Measurements from ENCODE around the gene KCNRG. TPM values are rescaled to one million over a fixed set of nuclear protein-coding genes. Genes with fewer than 3 reads are reported as not detected.

KCNRG gene
- total RNA-seq, 1 donor from 2014 or later = 0.83 TPM

GRCh38 chr13:50012396-50013169 lies 2.7 kb upstream of the KCNRG start:
- Mint-ChIP-seq H3K27ac (ENCODE audit: unreplicated experiment) (no peak overlapping the region), H3K27me3 (ENCODE audit: unreplicated experiment) (no peaks in the 10 kb centered on the region), H3K4me3 (ENCODE audit: unreplicated experiment) (no peak overlapping the region), H3K36me3 (ENCODE audit: unreplicated experiment) (no peaks in the 10 kb centered on the region), H3K4me1 (ENCODE audit: low read depth, unreplicated experiment) (no peaks in the 10 kb centered on the region), H3K9me3 (ENCODE audit: unreplicated experiment) (peaks cover 1% of the 10 kb centered on the region)
- TF ChIP-seq, protein P1, sequence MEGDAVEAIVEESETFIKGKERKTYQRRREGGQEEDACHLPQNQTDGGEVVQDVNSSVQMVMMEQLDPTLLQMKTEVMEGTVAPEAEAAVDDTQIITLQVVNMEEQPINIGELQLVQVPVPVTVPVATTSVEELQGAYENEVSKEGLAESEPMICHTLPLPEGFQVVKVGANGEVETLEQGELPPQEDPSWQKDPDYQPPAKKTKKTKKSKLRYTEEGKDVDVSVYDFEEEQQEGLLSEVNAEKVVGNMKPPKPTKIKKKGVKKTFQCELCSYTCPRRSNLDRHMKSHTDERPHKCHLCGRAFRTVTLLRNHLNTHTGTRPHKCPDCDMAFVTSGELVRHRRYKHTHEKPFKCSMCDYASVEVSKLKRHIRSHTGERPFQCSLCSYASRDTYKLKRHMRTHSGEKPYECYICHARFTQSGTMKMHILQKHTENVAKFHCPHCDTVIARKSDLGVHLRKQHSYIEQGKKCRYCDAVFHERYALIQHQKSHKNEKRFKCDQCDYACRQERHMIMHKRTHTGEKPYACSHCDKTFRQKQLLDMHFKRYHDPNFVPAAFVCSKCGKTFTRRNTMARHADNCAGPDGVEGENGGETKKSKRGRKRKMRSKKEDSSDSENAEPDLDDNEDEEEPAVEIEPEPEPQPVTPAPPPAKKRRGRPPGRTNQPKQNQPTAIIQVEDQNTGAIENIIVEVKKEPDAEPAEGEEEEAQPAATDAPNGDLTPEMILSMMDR (IDR thresholded peaks at IDR 0.05; ENCODE audit: partially characterized antibody, unreplicated experiment) = no peak
- DNase-seq = no peak

DNA sequence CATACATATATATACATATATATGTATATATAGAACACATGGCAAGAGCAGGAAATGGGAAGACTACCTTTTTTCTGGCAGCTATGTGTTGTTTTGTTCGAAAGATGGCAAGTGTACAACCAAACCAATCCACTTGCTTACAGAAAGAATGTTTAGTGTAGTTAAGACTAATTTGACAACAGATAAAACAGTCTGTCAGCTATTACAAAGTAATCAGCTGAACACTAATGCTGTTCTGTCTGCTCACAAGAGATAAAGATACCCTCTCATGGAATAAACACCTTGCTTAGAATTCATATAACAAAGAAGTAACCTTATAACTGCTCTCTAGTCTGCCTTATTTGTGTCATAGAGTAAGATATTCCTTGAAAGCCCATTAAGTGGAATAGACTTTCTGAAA lies 858 bp upstream of the KCNRG start:
- Mint-ChIP-seq H3K4me1 (ENCODE audit: low read depth, unreplicated experiment) (no peaks in the 10 kb centered on the region), H3K36me3 (ENCODE audit: unreplicated experiment) (no peaks in the 10 kb centered on the region), H3K9me3 (ENCODE audit: unreplicated experiment) (no peaks in the 10 kb centered on the region), H3K4me3 (ENCODE audit: unreplicated experiment) (no peak overlapping the region), H3K27ac (ENCODE audit: unreplicated experiment) (no peak overlapping the region), H3K27me3 (ENCODE audit: unreplicated experiment) (no peaks in the 10 kb centered on the region)
- DNase-seq = no peak
- TF ChIP-seq, protein P1 (IDR thresholded peaks at IDR 0.05; ENCODE audit: partially characterized antibody, unreplicated experiment) = no peak

DNA sequence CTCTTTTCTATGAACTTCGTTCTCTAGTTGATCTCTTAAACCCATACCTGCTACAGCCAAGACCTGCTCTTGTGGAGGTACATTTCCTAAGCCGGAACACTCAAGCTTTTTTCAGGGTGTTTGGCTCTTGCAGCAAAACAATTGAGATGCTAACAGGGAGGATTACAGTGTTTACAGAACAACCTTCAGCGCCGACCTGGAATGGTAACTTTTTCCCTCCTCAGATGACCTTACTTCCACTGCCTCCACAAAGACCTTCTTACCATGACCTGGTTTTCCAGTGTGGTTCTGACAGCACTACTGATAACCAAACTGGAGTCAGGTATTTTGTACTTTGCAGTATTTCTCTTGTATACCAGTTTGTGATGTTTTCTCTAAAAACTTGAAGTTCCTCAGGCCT lies 506 bp downstream of the KCNRG start:
- no peak for DNase-seq
- Mint-ChIP-seq H3K4me1 (ENCODE audit: low read depth, unreplicated experiment) (no peaks in the 10 kb centered on the region), H3K27ac (ENCODE audit: unreplicated experiment) (no peak overlapping the region), H3K36me3 (ENCODE audit: unreplicated experiment) (peaks cover 5% of the 10 kb centered on the region), H3K4me3 (ENCODE audit: unreplicated experiment) (no peak overlapping the region), H3K9me3 (ENCODE audit: unreplicated experiment) (no peaks in the 10 kb centered on the region), H3K27me3 (ENCODE audit: unreplicated experiment) (peaks cover 2% of the 10 kb centered on the region)
- TF ChIP-seq, protein P1 (IDR thresholded peaks at IDR 0.05; ENCODE audit: partially characterized antibody, unreplicated experiment) = no peak

DNA sequence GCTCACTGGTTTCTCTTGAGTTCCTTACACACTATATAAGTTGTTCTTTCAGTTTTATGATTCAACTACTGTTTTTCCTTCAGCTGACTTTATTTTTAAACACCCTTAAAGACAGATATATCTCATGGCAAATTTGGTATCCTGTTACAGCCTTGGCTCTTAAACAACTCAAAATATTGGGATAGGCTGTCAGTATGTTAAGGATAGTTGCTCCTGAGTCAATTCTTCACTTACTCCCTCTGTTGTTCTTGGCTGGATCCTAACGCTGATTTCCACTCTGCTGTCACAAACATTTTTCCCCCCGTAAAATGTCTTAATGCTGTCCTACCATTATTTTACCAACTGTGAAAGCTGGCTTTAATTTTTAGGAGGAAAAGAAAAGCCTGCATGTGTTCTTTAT lies 1.2 kb downstream of the KCNRG start:
- TF ChIP-seq, protein P1 (IDR thresholded peaks at IDR 0.05; ENCODE audit: partially characterized antibody, unreplicated experiment) = no peak
- no peaks in the 10 kb centered on the region for H3K9me3 Mint-ChIP-seq (ENCODE audit: unreplicated experiment)
- DNase-seq = no peak
- H3K4me3 Mint-ChIP-seq (ENCODE audit: unreplicated experiment) = no peak overlapping the region
- peaks cover 2% of the 10 kb centered on the region for H3K27me3 Mint-ChIP-seq (ENCODE audit: unreplicated experiment)
- no peaks in the 10 kb centered on the region for H3K4me1 Mint-ChIP-seq (ENCODE audit: low read depth, unreplicated experiment)
- peaks cover 5% of the 10 kb centered on the region for H3K36me3 Mint-ChIP-seq (ENCODE audit: unreplicated experiment)
- no peak overlapping the region for H3K27ac Mint-ChIP-seq (ENCODE audit: unreplicated experiment)

GRCh38 chr13:50017819-50018218 lies 2.6 kb downstream of the KCNRG start:
- TF ChIP-seq, protein P1 (IDR thresholded peaks at IDR 0.05; ENCODE audit: partially characterized antibody, unreplicated experiment) = no peak
- H3K4me1 Mint-ChIP-seq (ENCODE audit: low read depth, unreplicated experiment) = no peaks in the 10 kb centered on the region
- no peak for DNase-seq
- H3K36me3 Mint-ChIP-seq (ENCODE audit: unreplicated experiment) = peaks cover 5% of the 10 kb centered on the region
- H3K9me3 Mint-ChIP-seq (ENCODE audit: unreplicated experiment) = no peaks in the 10 kb centered on the region
- peaks cover 2% of the 10 kb centered on the region for H3K27me3 Mint-ChIP-seq (ENCODE audit: unreplicated experiment)
- no peak overlapping the region for H3K4me3 Mint-ChIP-seq (ENCODE audit: unreplicated experiment)
- no peak overlapping the region for H3K27ac Mint-ChIP-seq (ENCODE audit: unreplicated experiment)
